NCI-H1930 (cell line): Measurements from ENCODE around the gene CHFR.
"Not testable (repeated sequence)": the region's sequence is repeated elsewhere in the genome, so short reads cannot be mapped to it uniquely, and the experiment has no call there.

ENCODE experiments used
- DNase-seq, 2 experiments: peaks; one replicate each; lab custom pipeline; 2025; lab: John Stamatoyannopoulos, UW

The CHFR gene

GRCh38 chr12:132887513-132888351 lies at the start of gene CHFR:
CHFR (minus strand) TSS chr12:132887605; CDS start chr12:132887328, 277 bp downstream.
- DNase-seq = peak; percentile 84 to 96

- not testable (repeated sequence) for DNase-seq
Observed at GRCh38 chr12:132936921-132937320, 49.5 kb upstream of the CHFR start.

GRCh38 chr12:132936163-132936562 lies 48.8 kb upstream of the CHFR start:
- DNase-seq = no peak

GRCh38 chr12:132926415-132926833 lies 39.0 kb upstream of the CHFR start:
- no peak for DNase-seq

GRCh38 chr12:132925597-132926414 lies 38.4 kb upstream of the CHFR start:
- DNase-seq = no peak

GRCh38 chr12:132924356-132924755 lies 37.0 kb upstream of the CHFR start:
- DNase-seq = no peak

- DNase-seq = no peak
Observed at GRCh38 chr12:132923356-132923909, 36.0 kb upstream of the CHFR start.

- DNase-seq = no peak
Observed at GRCh38 chr12:132922676-132923075, 35.3 kb upstream of the CHFR start.

- no peak for DNase-seq
Observed at GRCh38 chr12:132921685-132922084, 34.3 kb upstream of the CHFR start.

GRCh38 chr12:132918680-132919079 lies 31.3 kb upstream of the CHFR start:
- DNase-seq = no peak

- no peak for DNase-seq
Observed at GRCh38 chr12:132909030-132909368, 21.6 kb upstream of the CHFR start.

GRCh38 chr12:132908145-132909029 lies 21.0 kb upstream of the CHFR start:
- DNase-seq = peak; percentile 95 to 99

GRCh38 chr12:132907789-132908144 lies 20.4 kb upstream of the CHFR start:
- DNase-seq = not testable (repeated sequence)

GRCh38 chr12:132907216-132907615 lies 19.8 kb upstream of the CHFR start:
- no peak for DNase-seq

- no peak for DNase-seq
Observed at GRCh38 chr12:132904718-132905328, 17.4 kb upstream of the CHFR start.

- no peak for DNase-seq
Observed at GRCh38 chr12:132899033-132899432, 11.6 kb upstream of the CHFR start.

- no peak for DNase-seq
Observed at GRCh38 chr12:132888852-132889251, 1.4 kb upstream of the CHFR start.

GRCh38 chr12:132886529-132887477 lies 602 bp downstream of the CHFR start:
- DNase-seq = no peak

GRCh38 chr12:132881818-132882217 lies 5.6 kb downstream of the CHFR start:
- no peak for DNase-seq

GRCh38 chr12:132874620-132875019 lies 12.8 kb downstream of the CHFR start:
- not testable (repeated sequence) for DNase-seq
